NCI-H526 treated with DMSO at 0.1 percent for 48 hours (cell line): ENCODE data around the gene TOM1.

Experiments used
- DNase-seq: peaks from one replicate; lab custom pipeline; 2025; lab: John Stamatoyannopoulos, UW

TOM1 gene

GRCh38 chr22:35299673-35300499, at the start of gene TOM1:
TOM1 (plus strand) TSS chr22:35299894; CDS start chr22:35299929, 35 bp downstream.
- peak; percentile 83 for DNase-seq

- no peak for DNase-seq
Observed at GRCh38 chr22:35250156-35250555, 49.5 kb upstream of the TOM1 start.

- no peak for DNase-seq
Observed at GRCh38 chr22:35253946-35254345, 45.7 kb upstream of the TOM1 start.

GRCh38 chr22:35257002-35257320, 42.7 kb upstream of the TOM1 start:
- no peak for DNase-seq

GRCh38 chr22:35257321-35258190, 42.1 kb upstream of the TOM1 start, which contains the start of gene HMGXB4:
HMGXB4 (plus strand) TSS chr22:35257493; CDS start chr22:35262391, 4,898 bp downstream.
- peak; percentile 49 for DNase-seq

- no peak for DNase-seq
Observed at GRCh38 chr22:35258191-35258988, 41.3 kb upstream of the TOM1 start.

GRCh38 chr22:35264986-35265385, 34.7 kb upstream of the TOM1 start:
- DNase-seq = no peak

GRCh38 chr22:35266277-35266676, 33.4 kb upstream of the TOM1 start:
- no peak for DNase-seq

- DNase-seq = no peak
Observed at GRCh38 chr22:35269630-35270029, 30.1 kb upstream of the TOM1 start.

- DNase-seq = no peak
Observed at GRCh38 chr22:35274154-35274871, 25.4 kb upstream of the TOM1 start.

GRCh38 chr22:35275580-35275979, 24.1 kb upstream of the TOM1 start:
- no peak for DNase-seq

- no peak for DNase-seq
Observed at GRCh38 chr22:35276019-35276418, 23.7 kb upstream of the TOM1 start.

- DNase-seq = no peak
Observed at GRCh38 chr22:35288116-35288515, 11.6 kb upstream of the TOM1 start.

GRCh38 chr22:35292786-35293185, 6.9 kb upstream of the TOM1 start:
- DNase-seq = no peak

- no peak for DNase-seq
Observed at GRCh38 chr22:35296051-35296450, 3.6 kb upstream of the TOM1 start.

- DNase-seq = no peak
Observed at GRCh38 chr22:35299217-35299672, 449 bp upstream of the TOM1 start.

- no peak for DNase-seq
Observed at GRCh38 chr22:35301372-35301874, 1.7 kb downstream of the TOM1 start.

GRCh38 chr22:35303029-35303624, 3.4 kb downstream of the TOM1 start:
- no peak for DNase-seq

- no peak for DNase-seq
Observed at GRCh38 chr22:35305525-35306070, 5.9 kb downstream of the TOM1 start.

- no peak for DNase-seq
Observed at GRCh38 chr22:35306350-35306967, 6.8 kb downstream of the TOM1 start.
